ENCODE data around the gene AP4S1. TPM values are rescaled to one million over a fixed set of nuclear protein-coding genes. Genes with fewer than 3 reads are reported as not detected.

Gene AP4S1
- total RNA-seq, 1 donor from 2014 or later: 4.2 TPM

GRCh38 chr14:31118892-31119291 lies 93.4 kb downstream of the AP4S1 start:
- H3K27me3 ChIP-seq: no peaks in the 10 kb centered on the region
- DNase-seq (ENCODE audit: low spot score in 2 of 2): no peak
- no peaks in the 10 kb centered on the region for H3K4me1 ChIP-seq
- H3K27ac ChIP-seq: no peak overlapping the region
- H3K4me3 ChIP-seq: no peak overlapping the region
- H3K36me3 ChIP-seq: peaks cover 69 to 89% of the 10 kb centered on the region in 2 donors
- H3K9me3 ChIP-seq: no peaks in the 10 kb centered on the region
- TF ChIP-seq, protein P1, sequence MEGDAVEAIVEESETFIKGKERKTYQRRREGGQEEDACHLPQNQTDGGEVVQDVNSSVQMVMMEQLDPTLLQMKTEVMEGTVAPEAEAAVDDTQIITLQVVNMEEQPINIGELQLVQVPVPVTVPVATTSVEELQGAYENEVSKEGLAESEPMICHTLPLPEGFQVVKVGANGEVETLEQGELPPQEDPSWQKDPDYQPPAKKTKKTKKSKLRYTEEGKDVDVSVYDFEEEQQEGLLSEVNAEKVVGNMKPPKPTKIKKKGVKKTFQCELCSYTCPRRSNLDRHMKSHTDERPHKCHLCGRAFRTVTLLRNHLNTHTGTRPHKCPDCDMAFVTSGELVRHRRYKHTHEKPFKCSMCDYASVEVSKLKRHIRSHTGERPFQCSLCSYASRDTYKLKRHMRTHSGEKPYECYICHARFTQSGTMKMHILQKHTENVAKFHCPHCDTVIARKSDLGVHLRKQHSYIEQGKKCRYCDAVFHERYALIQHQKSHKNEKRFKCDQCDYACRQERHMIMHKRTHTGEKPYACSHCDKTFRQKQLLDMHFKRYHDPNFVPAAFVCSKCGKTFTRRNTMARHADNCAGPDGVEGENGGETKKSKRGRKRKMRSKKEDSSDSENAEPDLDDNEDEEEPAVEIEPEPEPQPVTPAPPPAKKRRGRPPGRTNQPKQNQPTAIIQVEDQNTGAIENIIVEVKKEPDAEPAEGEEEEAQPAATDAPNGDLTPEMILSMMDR (IDR thresholded peaks at IDR 0.05): no peak
- intact Hi-C loops (cut with DNase I): no loop called here

- H3K4me1 ChIP-seq: no peaks in the 10 kb centered on the region
- peaks cover 70 to 74% of the 10 kb centered on the region in 2 donors for H3K36me3 ChIP-seq
- H3K27me3 ChIP-seq: no peaks in the 10 kb centered on the region
- TF ChIP-seq, protein P1 (IDR thresholded peaks at IDR 0.05): no peak
- intact Hi-C loops (cut with DNase I): no loop called here
- no peak overlapping the region for H3K4me3 ChIP-seq
- no peaks in the 10 kb centered on the region for H3K9me3 ChIP-seq
- no peak for DNase-seq (ENCODE audit: low spot score in 2 of 2)
- H3K27ac ChIP-seq: no peak overlapping the region
These were observed 96.7 kb downstream of the AP4S1 start for GRCh38 chr14:31122098-31122611.

GRCh38 chr14:31122921-31123320 lies 97.5 kb downstream of the AP4S1 start:
- Histone ChIP-seq H3K36me3 (peaks cover 72 to 74% of the 10 kb centered on the region in 2 donors), H3K9me3 (no peaks in the 10 kb centered on the region), H3K4me3 (no peak overlapping the region), H3K27me3 (no peaks in the 10 kb centered on the region), H3K27ac (no peak overlapping the region), H3K4me1 (no peaks in the 10 kb centered on the region)
- DNase-seq (ENCODE audit: low spot score in 2 of 2): no peak
- TF ChIP-seq, protein P1 (IDR thresholded peaks at IDR 0.05): no peak
- intact Hi-C loops (cut with DNase I): no loop called here

DNA sequence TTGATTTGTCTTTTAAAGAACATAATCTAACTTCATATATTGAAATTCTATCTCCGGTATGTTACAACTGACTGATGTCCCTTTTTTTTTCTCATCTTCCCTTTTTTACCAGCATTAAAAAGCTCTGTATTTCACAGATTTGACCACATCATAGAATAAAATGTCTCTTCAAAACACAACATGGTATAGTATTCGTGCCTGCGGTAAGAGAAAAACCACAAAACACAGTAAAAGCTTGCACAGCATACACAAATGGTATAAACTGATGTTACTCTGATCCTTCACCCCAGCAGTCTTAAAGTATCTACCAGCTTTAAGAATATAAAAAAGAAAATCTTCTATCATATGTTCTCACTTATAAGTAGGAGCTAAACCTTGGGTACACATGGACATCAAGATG lies 98.7 kb downstream of the AP4S1 start:
- no peaks in the 10 kb centered on the region for H3K4me1 ChIP-seq
- no peaks in the 10 kb centered on the region for H3K9me3 ChIP-seq
- TF ChIP-seq, protein P1 (IDR thresholded peaks at IDR 0.05): no peak
- intact Hi-C loops (cut with DNase I): no loop called here
- H3K4me3 ChIP-seq: no peak overlapping the region
- no peak for DNase-seq (ENCODE audit: low spot score in 2 of 2)
- no peaks in the 10 kb centered on the region for H3K27me3 ChIP-seq
- peaks cover 69 to 71% of the 10 kb centered on the region in 2 donors for H3K36me3 ChIP-seq
- H3K27ac ChIP-seq: no peak overlapping the region

DNA sequence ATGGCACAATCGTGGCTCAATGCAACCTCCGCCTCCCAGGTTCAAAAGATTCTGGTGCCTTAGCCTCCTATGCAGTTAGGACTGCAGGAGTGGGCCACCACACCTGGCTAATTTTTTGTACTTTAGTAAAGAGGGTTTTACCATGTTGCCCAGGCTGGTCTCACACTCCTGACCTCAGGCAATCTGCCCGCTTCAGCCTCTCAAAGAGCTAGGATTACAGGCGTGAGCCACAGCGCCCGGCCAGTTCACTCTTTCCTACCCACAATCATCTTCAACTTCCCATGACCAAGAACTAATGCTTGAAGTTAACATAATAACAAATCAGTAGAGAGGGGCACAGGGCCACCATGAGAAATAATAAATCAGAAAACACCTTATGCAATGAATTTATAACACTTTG lies 99.8 kb downstream of the AP4S1 start:
- peaks cover 66 to 67% of the 10 kb centered on the region in 2 donors for H3K36me3 ChIP-seq
- no peaks in the 10 kb centered on the region for H3K27me3 ChIP-seq
- H3K27ac ChIP-seq: no peak overlapping the region
- no peaks in the 10 kb centered on the region for H3K4me1 ChIP-seq
- DNase-seq (ENCODE audit: low spot score in 2 of 2): no peak
- intact Hi-C loops (cut with DNase I): no loop called here
- H3K4me3 ChIP-seq: no peak overlapping the region
- H3K9me3 ChIP-seq: no peaks in the 10 kb centered on the region
- TF ChIP-seq, protein P1 (IDR thresholded peaks at IDR 0.05): no peak

- intact Hi-C loops (cut with DNase I): no loop called here
- Histone ChIP-seq H3K4me1 (no peaks in the 10 kb centered on the region), H3K36me3 (peaks cover 52 to 56% of the 10 kb centered on the region in 2 donors), H3K9me3 (no peaks in the 10 kb centered on the region), H3K27ac (no peak overlapping the region), H3K27me3 (no peaks in the 10 kb centered on the region), H3K4me3 (no peak overlapping the region)
- TF ChIP-seq, protein P1 (IDR thresholded peaks at IDR 0.05): no peak
- DNase-seq (ENCODE audit: low spot score in 2 of 2): no peak
These were observed 101.2 kb downstream of the AP4S1 start for GRCh38 chr14:31126680-31127079.

Measured in ascending aorta (tissue), 2 donors.